Uterus (tissue), 2 donors: ENCODE data around the gene NDUFS6.

Experiments
- CTCF ChIP-seq, 4 experiments: fragments of 200-600 bp in 2 of 4; fragments of 450-650 bp in 2 of 4; sonication (generic) in 2 of 4; IDR thresholded peaks; one replicate each; pipeline ENCODE4 v1.5.1; 2016 to 2019; ENCODE audit warnings: antibody characterized with exemption in 4 of 4, mild to moderate bottlenecking in 2 of 4, moderate library complexity in 1 of 4
- POLR2A ChIP-seq, 2 donors: fragments of 450-650 bp; IDR thresholded peaks; one replicate each; pipeline ENCODE4 v1.6.1; 2016; ENCODE audit warnings: antibody characterized with exemption in 2 of 2, mild to moderate bottlenecking in 1 of 2, moderate library complexity in 1 of 2

GRCh38 chr5:1855075-1855474 lies 53.9 kb downstream of the NDUFS6 start:
- no peak for TF ChIP-seq CTCF (IDR thresholded peaks at IDR 0.05)
- TF ChIP-seq POLR2A (IDR thresholded peaks at IDR 0.05) = no peak
